ENCODE results near the gene TMEM132E.

TMEM132E gene

GRCh38 chr17:34613064-34614019, 34.0 kb downstream of the TMEM132E start (continued):
- no peak for TF ChIP-seq HOXD13 (CRISPR knock-in tag; IDR thresholded peaks at IDR 0.05; ENCODE audit: borderline replicate concordance)
- peak; percentile 77 for TF ChIP-seq ZBTB48 (tag by site-specific recombination; IDR thresholded peaks at IDR 0.05)
- no peak for TF ChIP-seq ZNF571 (tag by site-specific recombination; IDR thresholded peaks at IDR 0.05)
- TF ChIP-seq ZNF544 (tag by site-specific recombination; IDR thresholded peaks at IDR 0.05), result no peak
- TF ChIP-seq SETDB1 (IDR thresholded peaks at IDR 0.05; ENCODE audit: insufficient read length, low read length), result no peak
- no peak for TF ChIP-seq ZNF626 (tag by site-specific recombination; IDR thresholded peaks at IDR 0.05)
- peak; percentile 72 for TF ChIP-seq PRDM4 (tag by site-specific recombination; IDR thresholded peaks at IDR 0.05)
- TF ChIP-seq REST (tag by site-specific recombination; IDR thresholded peaks at IDR 0.05), result no peak
- TF ChIP-seq ZNF580 (tag by site-specific recombination; IDR thresholded peaks at IDR 0.05), result peak; percentile 75; the same call in 1 of the 2 replicates
- no peak for TF ChIP-seq ZNF239 (tag by site-specific recombination; IDR thresholded peaks at IDR 0.05)
- peak; percentile 57; the same call in 1 of the 2 replicates for TF ChIP-seq IKZF3 (tag by site-specific recombination; IDR thresholded peaks at IDR 0.05)
- peak; percentile 44; the same call in 1 of the 2 replicates for TF ChIP-seq ZBTB20 (tag by site-specific recombination; IDR thresholded peaks at IDR 0.05)
- peak; percentile 57; the same call in 1 of the 2 replicates for TF ChIP-seq ZBTB8A (tag by site-specific recombination; IDR thresholded peaks at IDR 0.05)
- TF ChIP-seq ZNF621 (tag by site-specific recombination; IDR thresholded peaks at IDR 0.05), result no peak
- peak; percentile 60 for TF ChIP-seq ZNF366 (tag by site-specific recombination; conservative IDR thresholded peaks at IDR 0.05)
- TF ChIP-seq ZNF202 (tag by site-specific recombination; IDR thresholded peaks at IDR 0.05; ENCODE audit: borderline replicate concordance), result no peak
- no peak for TF ChIP-seq ZFP3 (tag by site-specific recombination; IDR thresholded peaks at IDR 0.05; ENCODE audit: low read depth)
- TF ChIP-seq ZNF707 (tag by site-specific recombination; IDR thresholded peaks at IDR 0.05), result no peak
- TF ChIP-seq KLF16 (tag by site-specific recombination; IDR thresholded peaks at IDR 0.05), result peak; percentile 75; the same call in 1 of the 2 replicates
- TF ChIP-seq ZNF16 (tag by site-specific recombination; IDR thresholded peaks at IDR 0.05; ENCODE audit: low read depth), result no peak
- TF ChIP-seq ZNF121 (tag by site-specific recombination; IDR thresholded peaks at IDR 0.05), result no peak
- 0 out of 2 replicates have a peak, but pooled peaks have one; percentile 29 for TF ChIP-seq OVOL3 (tag by site-specific recombination; IDR thresholded peaks at IDR 0.05)
- TF ChIP-seq ZNF404 (tag by site-specific recombination; IDR thresholded peaks at IDR 0.05), result no peak
- TF ChIP-seq TCF7L2 (IDR thresholded peaks at IDR 0.05; ENCODE audit: borderline replicate concordance, low read depth, low read length), result no peak
- no peak for TF ChIP-seq ZSCAN16 (tag by site-specific recombination; IDR thresholded peaks at IDR 0.05)
- no peak for TF ChIP-seq ZNF391 (tag by site-specific recombination; IDR thresholded peaks at IDR 0.05; ENCODE audit: borderline replicate concordance, low read depth)
- TF ChIP-seq ZNF561 (tag by site-specific recombination; IDR thresholded peaks at IDR 0.05; ENCODE audit: borderline replicate concordance), result 0 out of 2 replicates have a peak, but pooled peaks have one; percentile 57
- TF ChIP-seq ZNF175 (tag by site-specific recombination; IDR thresholded peaks at IDR 0.05), result no peak
- TF ChIP-seq ZNF211 (tag by site-specific recombination; IDR thresholded peaks at IDR 0.05; ENCODE audit: low read depth), result no peak
- no peak for TF ChIP-seq ZNF214 (tag by site-specific recombination; IDR thresholded peaks at IDR 0.05; ENCODE audit: borderline replicate concordance)
- TF ChIP-seq TSHZ1 (tag by site-specific recombination; IDR thresholded peaks at IDR 0.05; ENCODE audit: borderline replicate concordance), result peak; percentile 85; the same call in 1 of the 2 replicates

All from HEK293 (cell line).